ENCODE results near the gene SCAPER.
"Not testable (repeated sequence)": the region's sequence is repeated elsewhere in the genome, so short reads cannot be mapped to it uniquely, and the experiment has no call there.

The SCAPER gene

DNA sequence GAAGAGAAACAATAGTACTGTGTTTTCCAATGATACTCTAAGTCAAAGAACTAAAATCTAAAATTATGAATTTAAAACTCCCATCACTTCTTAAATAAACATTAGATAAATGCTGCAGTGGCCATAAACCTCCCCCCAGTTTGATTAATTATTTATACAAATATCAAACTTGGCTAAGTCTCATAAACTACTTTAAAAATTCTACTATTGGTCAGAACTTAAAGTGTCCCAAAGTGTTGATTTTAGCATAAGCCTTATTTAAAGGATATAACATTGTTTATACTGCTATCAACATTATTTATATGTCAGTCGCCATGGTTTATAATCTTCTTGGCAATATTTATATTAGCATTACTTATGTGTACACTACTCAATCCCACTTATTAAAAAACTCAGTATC lies 132.4 kb downstream of the SCAPER start:
- no peak for DNase-seq (ENCODE audit: low read depth, low spot score)

DNA sequence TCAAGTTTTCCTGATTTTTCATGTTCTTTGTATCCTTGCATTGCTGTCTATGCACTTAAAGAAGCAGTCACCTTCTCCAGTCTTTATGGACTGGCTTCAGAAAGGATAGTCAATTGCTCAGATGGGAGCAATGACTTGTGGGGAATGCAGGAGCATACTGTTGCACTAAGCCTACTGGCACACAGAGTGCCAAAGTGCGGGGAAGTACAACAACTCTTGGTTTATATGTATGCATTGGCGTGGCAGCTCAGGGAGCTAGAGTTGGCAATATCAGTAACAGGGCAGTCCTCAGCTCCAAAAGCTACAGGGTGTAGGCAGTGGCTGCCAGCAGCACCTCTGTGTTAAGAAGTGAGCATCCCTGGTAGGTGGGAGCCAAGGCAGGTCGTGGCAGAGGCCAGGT lies 141.1 kb downstream of the SCAPER start:
- DNase-seq (ENCODE audit: low read depth, low spot score): no peak

DNA sequence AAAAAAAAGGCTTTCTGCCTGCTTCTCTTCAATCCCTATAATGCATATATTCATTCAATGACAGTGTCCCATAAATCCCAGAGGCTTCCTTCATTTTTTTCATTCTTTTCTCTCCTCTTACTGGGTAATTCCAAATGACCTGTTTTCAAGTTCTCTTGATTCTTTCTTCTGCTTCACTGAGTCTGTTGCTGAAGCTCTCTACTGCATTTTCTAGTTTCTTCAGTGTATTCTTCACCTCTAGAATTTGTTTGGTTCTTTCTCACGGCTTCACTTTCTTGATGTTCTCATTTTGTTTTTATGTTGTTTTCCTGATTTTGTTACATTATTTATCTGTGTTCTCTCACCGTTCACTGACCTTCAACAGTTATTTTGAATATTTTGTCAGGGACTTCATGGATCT lies 141.6 kb downstream of the SCAPER start:
- no peak for DNase-seq (ENCODE audit: low read depth, low spot score)

DNA sequence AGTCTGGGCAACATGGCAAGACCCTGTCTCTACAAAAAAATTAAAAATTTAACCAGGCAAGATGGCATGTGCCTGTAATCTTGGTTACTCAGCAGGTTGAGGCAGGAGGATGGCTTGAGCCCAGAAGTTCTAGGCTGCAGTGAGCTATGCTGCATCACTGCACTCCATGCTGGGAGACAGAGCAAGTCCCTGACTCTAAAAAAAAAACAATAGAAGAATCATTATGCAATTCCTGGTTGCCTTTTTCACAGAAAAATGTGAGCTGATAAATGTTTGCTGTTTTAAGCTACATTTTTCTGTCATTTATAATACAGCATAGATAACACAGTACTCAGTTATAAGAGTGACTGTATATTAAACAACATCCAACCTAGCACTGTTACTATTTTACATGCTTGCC lies 148.8 kb downstream of the SCAPER start:
- no peak for DNase-seq (ENCODE audit: low read depth, low spot score)

DNA sequence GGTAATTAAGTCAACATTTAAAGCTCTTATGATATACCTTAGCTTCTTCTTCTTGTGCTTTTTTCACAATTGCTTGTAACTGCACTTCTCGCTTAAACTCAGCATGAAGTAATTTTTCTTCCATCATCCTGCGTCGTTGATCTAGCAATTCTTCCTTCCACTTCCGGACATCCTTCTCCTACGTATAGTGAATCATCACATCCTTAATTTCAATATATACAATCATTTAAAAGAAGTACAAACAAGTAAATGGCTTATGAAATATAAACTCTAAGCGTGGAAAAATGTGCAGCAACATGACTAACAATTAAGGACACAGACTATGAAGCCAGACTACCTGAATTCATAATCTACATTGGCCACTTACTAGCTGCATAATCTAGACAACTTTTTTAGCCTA lies 151.4 kb downstream of the SCAPER start:
- DNase-seq (ENCODE audit: low read depth, low spot score): no peak

DNA sequence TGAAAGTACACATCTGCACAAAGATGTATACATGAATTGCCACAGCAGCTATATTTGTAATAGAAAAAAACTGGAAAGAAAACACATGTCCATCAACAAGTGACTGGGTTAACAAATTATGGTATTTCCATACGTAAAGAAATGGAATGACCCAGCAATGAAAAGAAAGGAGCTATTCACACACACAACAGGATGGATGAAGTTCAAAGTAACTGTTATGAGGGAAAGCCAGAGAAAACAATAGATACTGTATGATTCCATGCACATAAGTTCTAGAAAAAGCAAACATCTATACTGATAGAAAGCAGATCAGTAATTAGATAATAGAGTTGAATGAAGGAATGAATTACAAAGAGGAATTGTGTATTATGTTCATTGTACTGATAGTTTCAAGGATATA lies 152.0 kb downstream of the SCAPER start:
- DNase-seq (ENCODE audit: low read depth, low spot score): no peak

DNA sequence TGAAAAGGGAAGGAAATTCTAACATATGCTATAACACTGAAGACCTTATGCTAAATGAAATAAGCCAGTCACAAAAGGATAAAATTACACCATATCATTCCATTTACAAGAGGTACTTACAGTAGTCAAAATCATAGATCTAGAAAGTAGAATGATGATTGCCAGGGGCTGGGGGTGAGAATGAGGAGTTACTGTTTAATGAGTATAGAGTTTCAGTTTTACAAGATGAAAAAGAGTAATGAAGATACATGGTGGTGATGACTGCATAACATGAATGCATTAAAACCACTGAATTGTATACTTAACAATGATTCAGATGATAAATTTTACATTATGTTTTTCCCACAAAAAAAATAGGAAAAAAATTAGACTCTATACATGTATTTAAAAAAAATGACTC lies 152.6 kb downstream of the SCAPER start:
- no peak for DNase-seq (ENCODE audit: low read depth, low spot score)

DNA sequence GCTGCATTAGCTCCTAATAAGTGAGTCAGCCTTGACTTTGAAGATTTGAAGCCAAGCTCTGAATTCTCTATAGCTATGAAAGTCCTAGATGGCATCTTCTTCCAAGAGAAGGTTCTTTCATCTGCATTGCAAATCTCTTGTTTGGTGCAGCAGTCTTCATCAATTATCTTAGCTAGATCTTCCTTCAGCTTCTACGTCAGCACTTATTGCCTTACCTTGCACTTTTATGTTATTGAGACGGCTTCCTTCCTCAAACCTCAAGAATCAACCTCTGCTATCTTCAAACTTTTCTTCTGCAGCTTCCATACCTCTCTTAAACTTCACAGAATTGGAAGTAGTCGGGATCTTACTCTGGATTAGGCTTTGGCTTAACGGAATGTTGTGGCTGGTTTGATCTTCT lies 167.6 kb downstream of the SCAPER start:
- no peak for DNase-seq (ENCODE audit: low read depth, low spot score)

DNA sequence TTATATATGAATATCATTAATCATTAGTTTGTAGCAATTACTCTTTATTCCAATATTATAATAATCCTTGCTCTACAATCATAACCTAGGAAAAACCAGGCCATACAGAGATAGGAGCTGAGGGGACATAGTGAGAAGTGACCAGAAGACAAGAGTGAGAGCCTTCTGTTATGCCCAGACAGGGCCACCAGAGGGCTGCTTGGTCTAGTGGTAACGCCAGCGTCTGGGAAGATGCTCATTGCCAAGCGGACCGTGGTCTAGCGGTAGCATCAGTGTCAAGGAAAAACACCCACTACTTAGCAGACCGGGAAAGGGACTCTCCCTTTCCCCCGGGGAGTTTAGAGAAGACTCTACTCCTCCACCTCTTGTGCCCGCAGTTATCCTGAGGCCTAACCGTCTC lies 172.8 kb downstream of the SCAPER start:
- peak; percentile 28 for DNase-seq (ENCODE audit: low read depth, low spot score)

DNA sequence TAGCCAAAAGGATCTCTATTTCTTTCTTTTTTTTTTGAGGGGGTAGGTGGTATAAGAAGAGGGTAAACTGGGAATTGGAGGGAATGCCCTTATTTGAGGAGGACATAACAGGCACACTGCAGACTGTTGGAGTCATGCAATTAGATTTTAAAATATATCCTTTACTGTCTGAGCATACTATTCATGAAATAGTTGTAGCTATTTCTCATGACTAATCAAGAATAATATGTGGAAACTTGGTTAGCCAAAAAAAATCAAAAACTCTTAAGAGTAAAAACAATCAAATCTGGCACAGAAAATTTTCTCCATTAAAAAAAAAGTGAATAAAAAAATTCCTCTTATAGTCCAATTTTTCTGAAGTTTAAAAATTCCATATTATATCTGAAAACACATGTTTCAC lies 174.9 kb downstream of the SCAPER start:
- no peak for DNase-seq (ENCODE audit: low read depth, low spot score)

DNA sequence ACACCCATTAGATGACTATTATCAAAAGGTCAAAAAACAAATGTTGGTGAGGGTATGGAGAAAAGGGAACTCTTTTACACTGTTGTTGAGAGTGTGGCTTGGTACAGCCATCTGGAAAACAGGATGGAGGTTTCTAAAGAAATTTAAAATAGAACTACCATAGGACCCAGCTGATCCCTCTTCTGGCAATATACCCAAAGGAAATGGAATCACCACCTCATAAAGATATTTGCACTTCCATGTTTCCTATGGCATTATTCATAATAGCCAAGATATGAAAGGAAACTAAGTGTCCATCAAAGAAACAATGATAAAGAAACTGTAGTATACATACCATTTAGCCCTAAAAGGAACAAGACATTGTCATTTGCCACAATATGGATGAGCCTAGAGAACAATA lies 186.3 kb downstream of the SCAPER start:
- no peak for DNase-seq (ENCODE audit: low read depth, low spot score)

DNA sequence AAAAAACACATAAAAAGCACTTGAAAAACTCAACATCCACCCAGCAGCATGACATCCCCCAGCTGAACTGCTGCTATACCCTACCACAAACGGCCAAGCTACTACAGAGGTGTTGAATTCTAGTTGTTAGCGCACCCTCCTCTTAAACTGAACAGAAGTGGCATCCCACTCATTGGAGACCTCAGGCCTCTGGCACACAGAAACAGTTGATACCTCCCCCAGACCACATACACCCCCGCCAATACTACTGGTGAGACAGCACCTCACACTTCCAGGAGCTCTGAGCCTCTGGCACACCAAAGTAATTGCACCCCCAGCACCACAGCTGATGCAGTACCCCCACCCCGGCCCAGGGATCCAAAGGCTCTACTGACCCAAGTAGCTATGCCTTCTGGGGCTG lies 190.2 kb downstream of the SCAPER start:
- DNase-seq (ENCODE audit: low read depth, low spot score): no peak

DNA sequence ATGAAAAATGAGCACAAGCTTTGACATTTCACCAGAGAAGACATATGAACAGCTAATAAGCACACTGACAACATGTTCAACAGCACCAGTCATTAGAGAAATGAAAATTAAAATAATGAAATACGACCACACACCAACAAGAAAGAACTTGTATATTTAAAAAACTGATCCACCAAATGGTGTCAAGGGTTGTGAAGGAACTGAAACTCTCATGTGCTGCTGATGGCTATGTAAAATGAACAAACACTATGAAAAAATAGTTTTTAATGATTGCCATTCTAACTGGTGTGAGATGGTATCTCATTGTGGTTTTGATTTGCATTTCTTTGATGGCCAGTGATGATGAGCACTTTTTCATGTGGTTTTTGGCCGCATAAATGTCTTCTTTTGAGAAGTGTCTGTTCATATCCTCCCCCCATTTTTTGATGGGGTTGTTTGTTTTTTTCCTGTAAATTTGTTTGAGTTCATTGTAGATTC lies 193.8 kb downstream of the SCAPER start:
- no peak for DNase-seq (ENCODE audit: low read depth, low spot score)

DNA sequence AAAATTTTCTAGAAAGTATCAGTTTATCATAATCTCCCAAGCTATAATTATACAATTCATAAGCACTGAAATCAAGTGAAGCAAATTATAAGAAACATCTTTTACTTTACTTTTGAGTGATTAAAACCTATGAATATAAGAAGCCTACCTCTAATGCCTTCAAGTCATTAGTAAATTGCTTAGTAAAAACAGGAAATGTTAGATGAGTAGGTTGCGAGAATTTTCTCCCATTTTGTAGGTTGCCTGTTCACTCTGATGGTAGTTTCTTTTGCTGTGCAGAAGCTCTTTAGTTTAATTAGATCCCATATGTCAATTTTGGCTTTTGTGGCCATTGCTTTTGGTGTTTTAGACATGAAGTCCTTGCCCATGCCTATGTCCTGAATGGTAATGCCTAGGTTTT lies 201.1 kb downstream of the SCAPER start:
- not testable (repeated sequence) for DNase-seq (ENCODE audit: low read depth, low spot score)

DNA sequence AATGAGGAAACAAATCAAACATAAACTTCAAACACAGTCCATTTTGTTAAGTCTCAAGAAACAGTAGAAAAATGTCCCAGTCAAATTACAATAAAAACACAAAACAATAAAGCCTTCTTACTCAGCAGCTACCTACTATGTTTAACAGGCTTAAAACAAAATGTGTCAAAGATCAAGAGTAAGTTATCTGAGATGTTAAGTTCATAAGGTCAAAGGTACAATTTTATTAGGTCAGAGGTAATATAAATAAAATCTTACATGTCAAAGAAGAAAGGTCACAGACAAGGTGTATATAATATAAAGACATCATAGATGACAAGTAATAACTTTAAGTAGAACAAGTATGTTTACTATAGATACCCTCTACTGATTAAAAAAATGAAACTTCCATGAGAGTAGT lies 208.3 kb downstream of the SCAPER start:
- no peak for DNase-seq (ENCODE audit: low read depth, low spot score)

DNA sequence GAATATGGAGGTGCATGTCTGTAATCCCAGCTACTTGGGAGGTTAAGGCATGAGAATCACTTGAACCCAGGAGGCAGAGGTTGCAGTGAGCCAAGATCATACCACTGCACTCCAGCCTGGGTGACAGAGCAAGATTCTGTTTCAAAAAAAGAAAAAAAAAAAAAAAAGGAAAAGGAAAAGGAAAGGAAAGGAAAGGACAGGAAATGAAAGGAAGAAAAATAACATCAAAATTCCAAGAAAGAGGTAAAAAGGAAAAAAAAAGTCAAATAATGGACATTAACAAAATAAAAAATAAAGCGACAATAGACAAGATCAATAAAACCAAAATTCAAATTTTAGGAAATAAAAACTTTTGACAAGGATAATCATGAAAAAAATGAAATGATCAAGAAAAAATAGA lies 212.6 kb downstream of the SCAPER start:
- DNase-seq (ENCODE audit: low read depth, low spot score): not testable (repeated sequence)

DNA sequence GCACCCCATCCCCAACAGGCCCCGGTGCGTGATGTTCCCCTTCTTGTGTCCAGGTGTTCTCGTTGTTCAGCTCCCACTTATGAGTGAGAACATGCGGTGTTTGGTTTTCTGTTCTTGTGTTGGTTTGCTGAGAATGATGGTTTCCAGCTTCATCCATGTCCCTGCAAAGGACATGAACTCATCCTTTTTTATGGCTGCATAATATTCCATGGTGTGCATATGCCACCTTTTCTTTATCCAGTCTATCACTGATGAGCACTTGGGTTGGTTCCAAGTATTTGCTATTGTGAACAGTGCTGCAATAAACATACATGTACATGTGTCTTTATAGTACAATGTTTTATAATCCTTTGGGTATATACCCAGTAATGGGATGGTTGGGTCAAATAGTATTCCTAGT lies 217.5 kb downstream of the SCAPER start:
- not testable (repeated sequence) for DNase-seq (ENCODE audit: low read depth, low spot score)

DNA sequence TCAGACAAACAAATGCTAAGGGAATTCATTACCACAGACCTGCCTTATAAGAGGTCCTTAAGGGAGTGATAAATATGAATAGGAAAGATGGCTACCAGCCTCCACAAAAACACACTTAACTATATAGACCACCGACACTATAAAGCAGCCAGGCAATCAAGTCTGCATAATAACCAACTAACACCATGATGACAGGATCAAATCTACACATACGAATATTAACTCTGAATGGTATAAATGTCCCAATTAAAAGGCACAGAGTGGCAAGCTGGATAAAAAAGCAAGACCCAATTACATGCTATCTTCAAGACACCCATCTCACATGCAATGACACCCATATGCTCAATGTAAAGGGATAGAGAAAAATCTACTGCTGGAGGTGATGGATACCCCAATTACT lies 221.1 kb downstream of the SCAPER start:
- DNase-seq (ENCODE audit: low read depth, low spot score): no peak

DNA sequence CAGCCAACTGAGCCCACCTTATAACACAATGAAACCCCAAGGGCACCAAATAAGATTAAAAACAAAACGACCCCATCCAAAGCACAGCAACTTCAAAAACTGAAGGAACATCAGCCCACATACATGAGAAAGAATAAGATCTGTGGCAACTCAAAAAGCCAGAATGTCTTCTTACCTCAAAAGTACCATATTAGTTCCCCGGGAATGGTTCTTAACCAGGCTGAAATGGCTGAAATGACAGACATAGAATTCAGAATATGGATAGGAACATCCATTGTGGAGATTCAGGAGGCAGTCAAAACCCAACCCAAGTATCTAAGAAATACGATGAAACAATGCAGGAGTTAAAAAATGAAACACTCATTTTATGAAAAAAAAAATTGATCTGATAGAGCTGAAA lies 222.3 kb downstream of the SCAPER start:
- DNase-seq (ENCODE audit: low read depth, low spot score): no peak

DNA sequence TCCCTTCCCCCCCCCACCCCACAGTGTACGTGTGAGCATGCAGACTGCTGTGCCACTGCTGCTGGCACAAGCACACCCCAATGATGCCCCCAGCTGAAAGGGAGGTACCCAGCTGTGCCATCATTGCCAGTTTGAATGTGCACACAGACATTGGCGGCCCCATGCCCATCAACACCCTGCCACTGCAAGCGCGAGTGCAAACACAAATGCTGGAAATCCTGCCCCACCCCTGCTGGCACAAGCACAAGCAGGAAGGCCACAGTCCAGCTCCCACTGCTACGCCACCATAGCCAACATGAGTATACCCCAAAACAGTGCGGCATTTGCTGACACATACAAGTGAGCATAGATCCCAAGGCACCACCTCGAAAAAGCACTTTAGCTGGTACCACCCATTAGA lies 222.9 kb downstream of the SCAPER start:
- DNase-seq (ENCODE audit: low read depth, low spot score): no peak

DNA sequence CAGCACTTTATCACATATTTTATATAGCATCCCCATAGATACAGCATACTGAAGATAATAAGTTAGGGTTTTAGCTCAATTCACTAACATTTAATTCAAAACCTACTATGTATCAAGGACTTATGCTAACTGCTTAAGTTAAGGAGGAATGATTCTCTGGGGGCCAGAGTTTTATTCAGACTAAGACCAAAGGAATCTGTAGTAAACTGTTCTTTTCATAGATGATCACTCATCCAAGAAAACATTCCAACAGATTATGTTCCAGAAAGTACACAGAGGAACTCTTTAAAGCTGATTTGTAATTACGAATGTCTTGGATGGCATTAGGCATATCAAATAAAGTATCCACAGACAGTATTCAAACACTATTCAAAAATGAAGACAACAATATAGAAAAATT lies 226.4 kb downstream of the SCAPER start:
- no peak for DNase-seq (ENCODE audit: low read depth, low spot score)

DNA sequence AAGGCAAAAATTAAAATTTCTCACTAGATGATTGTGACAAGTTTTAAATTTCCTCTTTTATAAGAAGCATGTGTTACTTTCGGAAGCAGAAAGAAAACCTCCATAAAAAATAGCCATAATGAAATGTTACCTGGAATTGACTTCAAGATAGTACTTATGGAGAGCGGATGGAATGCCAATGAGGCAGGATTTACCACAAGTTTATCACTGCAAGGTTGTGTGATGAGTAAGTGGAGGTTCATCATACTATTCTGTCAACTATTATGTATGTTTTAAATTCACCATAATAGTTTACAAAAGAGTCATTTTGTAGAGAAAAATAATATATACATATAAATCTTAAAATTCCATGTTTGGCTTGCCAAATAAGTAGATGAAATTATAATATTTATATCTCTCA lies 230.3 kb downstream of the SCAPER start:
- no peak for DNase-seq (ENCODE audit: low read depth, low spot score)

DNA sequence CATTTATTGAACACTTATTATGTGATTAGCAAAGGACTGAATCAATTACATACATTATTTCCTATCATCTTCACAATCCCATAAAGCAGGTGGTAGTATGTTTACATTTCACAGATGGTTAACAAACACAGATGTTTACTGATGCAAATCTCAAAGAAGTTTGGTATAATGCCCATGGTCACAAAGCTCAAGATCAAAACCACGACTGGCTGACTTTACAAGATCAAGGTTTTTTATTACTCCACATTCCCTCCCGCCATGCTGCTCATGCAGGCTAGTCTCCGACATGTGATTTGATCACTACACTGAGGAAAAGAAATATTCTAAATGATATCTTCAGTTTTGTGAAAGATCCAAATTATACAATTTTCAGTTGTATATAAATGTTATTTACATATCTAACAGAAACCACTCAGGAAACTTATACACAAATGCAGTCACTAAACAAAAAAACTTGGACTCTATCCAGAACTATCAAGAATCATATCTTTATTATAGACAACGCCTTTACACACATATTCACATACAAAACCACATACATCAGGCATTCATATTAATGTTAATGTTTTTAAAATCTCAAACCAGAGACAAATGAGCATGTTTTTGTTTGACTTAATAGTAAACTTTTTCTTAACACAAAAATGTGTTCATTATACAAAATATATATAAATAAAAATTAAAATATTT lies 235.5 kb downstream of the SCAPER start:
- DNase-seq (ENCODE audit: low read depth, low spot score): no peak

DNA sequence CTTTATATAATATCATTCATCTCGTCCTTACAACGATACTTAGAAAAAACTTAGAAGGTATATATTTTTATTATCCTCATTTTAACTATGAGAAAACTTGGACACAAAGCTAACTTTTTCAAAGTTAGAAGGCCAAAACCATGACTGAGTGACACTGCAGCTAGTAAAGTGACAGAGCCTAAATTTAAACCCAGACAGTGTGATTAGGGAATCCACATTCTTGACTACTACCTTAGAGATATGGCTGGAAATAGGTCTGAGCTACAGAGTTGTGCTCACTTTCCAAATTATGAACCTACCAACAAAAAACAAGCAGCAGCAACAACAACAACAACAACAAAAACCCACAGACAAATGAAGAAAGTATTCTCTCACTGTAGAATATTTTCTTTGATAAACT lies 236.2 kb downstream of the SCAPER start:
- DNase-seq (ENCODE audit: low read depth, low spot score): no peak

All from ELF-1 (cell line).